Germinal center (tissue), 1 donor: ENCODE results near the gene LNX1.

Experiments
- DNase-seq: peaks from one replicate; pipeline ENCODE4 v3.0.0; 2012; ENCODE audit warnings: mixed read lengths, low spot score

The LNX1 gene

DNA sequence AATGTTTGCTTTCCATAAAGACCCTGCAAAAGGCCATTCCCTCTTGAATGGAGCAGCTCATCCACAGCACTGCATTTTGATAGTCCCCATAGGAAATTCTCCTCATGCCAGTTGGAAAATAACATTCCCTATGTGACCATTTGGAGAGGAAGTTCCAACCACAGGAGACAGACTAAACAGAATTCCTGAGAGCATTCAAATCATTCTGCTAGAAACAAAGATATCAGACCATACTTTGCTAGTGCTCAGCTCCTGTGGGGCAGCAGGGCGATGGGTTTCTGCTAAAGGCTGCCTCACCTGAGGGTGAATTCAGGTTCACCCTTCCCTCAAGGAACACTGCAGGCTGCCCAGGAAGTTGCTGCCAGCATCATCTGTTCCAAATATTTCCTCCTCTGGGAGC, 58.8 kb downstream of the LNX1 start:
- DNase-seq = no peak

DNA sequence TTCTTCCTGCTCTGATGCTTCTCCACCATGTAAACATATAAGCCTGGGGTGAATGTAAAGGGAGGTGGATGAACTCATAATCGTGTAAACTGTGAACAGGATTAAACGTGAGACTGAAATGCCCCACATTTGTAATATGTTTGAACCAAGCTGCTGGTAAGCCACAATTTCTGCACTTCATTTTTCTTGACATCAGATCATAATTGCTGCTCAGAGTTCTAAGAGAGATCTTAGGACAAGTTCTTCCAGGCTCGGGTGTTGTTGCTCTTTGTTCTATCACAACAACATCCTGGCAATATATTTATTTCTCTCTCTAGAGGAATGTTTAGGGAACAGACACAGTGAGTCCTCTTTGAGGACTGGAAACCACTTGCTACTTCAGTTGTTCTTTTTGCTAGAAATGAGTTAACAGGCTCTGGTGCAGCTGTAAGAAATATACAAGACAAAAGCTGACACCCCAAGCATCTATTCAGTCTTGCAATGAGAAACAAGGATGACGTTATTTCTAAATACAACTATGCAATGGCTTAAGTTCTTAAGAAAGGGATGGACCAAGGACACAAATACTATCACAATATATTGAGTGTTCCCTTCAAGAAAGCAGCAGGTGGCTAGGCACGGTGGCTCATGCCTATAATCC, 59.6 kb downstream of the LNX1 start:
- no peak for DNase-seq

DNA sequence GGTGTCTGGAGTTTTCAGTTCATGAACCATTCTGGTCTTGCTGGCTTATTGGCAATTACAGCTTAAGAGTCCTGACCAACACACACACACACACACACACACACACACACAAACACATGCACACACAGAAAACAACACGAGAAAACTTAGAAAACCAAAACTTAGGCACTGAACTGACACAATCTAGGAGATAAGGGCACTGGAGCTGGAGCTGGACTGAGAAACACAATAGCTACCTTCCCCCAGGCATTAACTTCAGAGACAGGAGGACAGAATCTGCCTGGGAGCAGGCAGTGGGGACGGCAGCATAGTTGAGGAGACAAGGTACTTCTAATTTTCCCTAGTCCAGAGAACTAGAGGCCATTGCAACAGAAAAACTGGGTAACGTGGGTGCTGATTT, 62.3 kb downstream of the LNX1 start:
- no peak for DNase-seq

- DNase-seq = no peak
Observed at GRCh38 chr4:53527930-53528329, 63.4 kb downstream of the LNX1 start.

DNA sequence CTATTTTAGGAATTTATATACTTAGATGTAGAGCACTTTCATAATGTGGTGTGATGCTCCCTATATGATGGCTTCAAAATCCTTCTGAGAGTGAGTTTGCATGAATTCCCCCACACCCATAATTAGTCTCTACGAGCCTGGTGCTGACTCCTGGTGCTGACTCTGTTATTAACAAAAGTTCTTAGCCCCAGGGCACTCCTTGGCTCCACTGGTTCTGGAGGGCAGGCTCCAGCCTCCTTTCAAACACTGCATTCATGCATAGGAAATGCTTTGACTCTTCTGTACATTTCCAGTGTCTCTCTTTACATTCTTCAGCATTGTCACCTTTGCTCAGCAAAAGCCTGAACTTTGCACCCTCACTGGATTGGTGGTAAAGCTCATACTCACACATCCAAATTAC, 64.0 kb downstream of the LNX1 start:
- no peak for DNase-seq

- DNase-seq = no peak
Observed at GRCh38 chr4:53522334-53522733, 69.0 kb downstream of the LNX1 start.

DNA sequence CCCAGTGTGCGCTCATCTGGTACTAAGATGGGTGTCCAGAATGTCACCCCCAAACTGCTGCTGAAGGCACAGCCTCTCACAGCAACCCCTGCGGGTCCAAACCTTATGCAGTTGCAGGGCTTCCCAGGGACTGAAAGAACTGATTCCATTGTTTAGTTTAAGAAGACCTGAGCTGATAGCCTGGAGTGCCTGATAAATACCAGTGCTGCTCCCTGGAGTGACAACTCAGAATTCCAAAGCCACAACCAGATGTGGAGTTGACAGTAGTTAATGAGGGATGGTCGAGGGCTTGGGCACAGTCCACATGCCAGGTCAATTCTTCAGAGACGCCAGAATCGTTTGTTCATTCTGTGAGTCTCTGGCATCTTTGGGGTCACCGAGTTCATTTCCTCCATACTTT, 71.2 kb downstream of the LNX1 start:
- no peak for DNase-seq

DNA sequence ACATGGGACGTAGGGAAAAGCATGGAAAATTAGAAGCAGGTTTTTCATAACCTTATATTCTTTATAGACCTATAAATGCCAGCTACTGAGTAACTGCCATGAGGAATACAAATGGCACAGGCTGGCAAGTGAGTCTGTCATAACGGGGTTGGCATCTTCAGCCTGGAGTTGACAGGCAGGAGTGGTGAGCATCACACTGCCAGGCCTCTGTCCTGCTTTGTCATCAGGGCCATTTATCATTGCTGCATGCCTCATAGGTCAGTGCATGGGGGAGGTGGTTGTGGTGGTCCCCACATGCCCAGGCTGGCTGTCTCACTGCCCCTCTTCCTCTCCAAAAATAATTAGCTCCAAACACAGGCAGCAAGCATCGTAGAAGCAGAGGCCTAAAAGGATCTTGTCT, 72.5 kb downstream of the LNX1 start:
- no peak for DNase-seq

DNA sequence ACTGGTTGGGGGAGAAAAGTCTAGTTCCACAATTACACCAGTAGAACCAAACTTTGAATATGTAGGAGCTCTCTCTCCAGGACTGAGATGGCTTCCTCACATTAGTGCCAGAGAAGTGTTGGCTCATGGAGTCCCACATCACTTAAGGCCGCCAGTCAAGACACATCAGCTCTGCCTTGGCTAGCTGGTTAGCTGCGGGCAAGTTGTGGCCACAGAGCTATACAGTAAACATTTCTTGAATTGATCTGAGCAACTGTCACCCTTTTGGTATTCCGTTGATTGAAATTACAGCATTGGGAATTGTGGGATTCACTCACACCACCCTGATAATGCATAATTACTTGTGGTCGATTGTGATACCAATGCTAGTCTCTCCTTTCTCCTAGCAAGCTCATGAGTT, 76.2 kb downstream of the LNX1 start:
- no peak for DNase-seq

DNA sequence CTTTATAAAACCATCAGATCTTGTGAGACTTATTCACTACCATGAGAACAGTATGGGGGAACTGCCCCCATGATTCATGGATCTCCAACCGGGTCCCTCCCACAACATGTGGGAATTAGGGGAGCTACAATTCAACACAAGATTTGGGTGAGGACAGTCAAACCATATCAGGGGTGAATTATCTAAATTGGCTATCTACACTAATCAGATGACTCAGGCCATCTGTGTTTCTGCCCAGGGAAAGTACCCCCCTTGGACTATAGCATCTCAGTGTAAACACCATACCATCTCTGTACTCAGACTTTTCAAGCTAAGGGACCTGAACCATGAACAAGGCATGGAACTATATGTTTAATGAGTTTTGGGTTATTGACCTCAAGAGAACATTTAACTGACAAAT, 76.8 kb downstream of the LNX1 start:
- no peak for DNase-seq

- no peak for DNase-seq
Observed at GRCh38 chr4:53512608-53513007, 78.7 kb downstream of the LNX1 start.

- no peak for DNase-seq
Observed at GRCh38 chr4:53511014-53511413, 80.3 kb downstream of the LNX1 start.

DNA sequence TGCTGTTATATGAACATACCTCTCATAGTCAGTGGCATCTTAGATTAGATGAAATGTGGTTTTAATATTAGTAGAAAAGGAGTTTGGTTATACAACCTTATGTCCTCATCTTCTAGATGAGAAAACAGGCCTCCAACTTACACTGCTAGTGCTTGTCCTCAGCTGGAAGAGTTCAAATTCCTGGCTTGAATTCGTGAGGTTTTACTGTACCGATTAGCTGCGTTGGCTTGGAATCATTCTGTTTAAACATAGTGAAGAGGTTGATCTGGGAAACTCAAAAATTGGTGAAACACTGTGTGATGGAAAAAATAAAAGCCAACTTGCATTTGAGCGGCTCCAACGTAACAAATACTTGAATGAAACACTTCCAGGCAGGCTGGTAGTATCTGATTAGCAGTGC, 81.0 kb downstream of the LNX1 start:
- DNase-seq = no peak

DNA sequence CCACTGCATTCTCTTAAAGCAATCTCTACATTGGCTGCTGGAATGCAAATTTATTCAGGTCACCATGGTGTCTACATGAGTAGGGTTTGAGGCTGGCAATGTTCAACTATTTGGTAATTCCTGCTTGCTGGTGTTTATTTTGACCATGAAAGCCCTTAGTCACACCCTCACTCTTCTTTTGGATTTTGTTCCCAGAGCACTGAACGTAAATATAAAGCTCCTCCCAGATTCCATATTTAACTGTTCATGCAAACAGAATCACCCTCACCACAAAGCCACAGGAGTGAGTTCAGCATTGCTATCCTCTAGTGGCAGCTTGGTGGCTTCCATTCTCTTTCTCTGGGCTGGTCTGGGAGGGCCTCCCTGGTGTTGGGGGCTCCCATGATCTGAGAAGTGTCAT, 82.8 kb downstream of the LNX1 start:
- no peak for DNase-seq

DNA sequence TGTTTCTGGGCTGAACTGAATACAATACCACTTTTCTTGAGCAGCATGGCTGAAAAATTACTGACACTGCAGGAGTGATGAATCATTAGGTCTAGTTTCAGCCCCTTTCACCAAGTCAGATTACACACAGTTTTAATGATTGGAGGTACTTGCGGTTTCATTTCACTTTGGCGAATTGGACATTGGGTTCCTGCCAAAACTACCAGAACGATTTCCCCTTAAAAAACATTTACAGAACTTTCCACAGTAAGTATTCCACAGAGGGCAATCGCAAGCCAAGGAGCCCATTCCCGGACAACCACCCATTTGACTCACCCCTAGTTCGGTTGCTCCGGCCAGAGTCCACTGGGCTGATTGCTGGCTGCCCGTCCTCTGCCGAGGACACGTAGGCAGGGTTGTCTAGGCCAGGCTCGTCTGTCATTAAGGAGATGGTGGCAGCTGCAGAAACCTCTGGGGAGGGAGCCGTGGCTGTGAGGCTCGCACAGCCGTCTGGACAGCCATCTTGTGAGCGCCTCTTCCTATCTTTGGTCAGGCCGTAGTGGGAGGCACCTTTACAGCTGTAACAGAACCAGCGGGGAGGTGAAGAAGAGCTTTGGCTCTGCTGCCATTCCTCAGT, 83.5 kb downstream of the LNX1 start:
- DNase-seq = no peak

DNA sequence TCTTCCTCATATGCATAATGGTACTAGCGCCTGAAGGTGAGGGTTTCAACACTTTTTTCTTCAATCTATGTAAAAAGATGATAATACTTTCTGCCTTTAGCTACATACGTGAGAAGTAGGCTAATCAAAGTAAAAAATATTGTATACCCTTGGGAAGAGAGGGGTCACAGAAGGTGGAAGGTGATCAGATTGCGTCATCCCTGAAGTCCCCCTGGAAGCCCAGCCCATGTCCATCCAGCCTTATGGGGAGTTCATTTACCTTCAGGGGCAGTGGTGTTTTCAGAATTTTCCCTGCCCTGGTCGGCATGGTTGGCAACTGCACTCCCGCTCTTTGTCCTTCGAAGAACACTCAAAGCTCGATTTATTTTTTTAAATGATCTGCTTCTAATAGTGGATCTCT, 84.2 kb downstream of the LNX1 start:
- DNase-seq = no peak

- no peak for DNase-seq
Observed at GRCh38 chr4:53505947-53506346, 85.3 kb downstream of the LNX1 start.

DNA sequence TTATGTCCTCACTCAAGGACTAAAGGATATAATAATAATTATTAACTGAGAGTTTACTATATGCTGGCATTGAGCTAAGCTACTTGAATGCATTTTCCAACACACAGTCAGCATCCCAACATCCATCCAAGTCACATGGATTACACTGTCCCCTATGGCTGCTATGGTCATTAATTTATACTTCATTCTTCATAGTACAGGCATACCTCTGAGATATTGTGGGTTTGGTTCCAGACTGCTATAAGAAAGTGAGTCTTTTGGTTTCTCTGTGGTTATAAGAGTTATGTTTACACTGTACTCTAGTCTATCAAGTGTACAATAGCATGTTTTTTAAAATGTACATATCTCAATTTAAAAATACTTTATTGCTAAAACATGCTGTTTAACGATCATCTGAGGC, 89.2 kb downstream of the LNX1 start:
- DNase-seq = no peak

DNA sequence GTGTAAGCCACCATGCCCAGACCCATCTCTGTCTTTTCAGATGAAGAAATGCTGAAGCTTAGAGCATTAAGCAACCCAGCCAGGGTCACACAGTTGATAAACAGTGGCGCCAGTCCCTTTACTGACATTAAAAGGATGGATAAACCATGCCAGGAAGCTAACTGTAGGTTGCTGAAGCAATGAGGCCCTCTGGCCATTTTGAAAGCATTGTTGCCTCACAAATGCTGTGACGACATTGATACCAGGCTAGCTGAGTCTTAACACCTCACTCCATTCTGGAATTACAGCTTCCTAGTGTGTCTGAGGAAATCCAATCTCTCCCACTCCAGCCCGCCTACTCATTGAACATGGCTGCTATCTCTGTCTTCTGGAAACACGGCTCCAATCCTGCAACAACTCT, 89.7 kb downstream of the LNX1 start:
- DNase-seq = no peak

DNA sequence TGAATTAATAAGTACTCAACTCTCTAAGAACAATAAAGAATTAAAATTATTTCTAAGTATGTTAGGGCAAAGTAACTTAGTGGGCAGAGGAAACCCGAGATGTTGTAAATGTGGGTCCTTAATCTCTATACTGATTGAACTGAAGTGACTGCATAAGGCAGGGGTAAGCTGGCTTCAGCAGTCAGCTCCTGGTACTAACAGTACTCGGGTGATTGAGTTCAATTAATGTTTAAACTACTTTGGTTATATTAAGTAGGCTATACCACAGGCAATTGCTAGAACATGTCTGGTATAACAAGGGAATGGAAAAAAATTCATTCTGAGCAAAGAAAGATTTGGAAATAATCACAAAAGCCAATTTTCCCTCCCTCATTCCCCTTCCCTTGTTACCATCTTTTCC, 90.7 kb downstream of the LNX1 start:
- DNase-seq = no peak

- no peak for DNase-seq
Observed at GRCh38 chr4:53499791-53500190, 91.5 kb downstream of the LNX1 start.

DNA sequence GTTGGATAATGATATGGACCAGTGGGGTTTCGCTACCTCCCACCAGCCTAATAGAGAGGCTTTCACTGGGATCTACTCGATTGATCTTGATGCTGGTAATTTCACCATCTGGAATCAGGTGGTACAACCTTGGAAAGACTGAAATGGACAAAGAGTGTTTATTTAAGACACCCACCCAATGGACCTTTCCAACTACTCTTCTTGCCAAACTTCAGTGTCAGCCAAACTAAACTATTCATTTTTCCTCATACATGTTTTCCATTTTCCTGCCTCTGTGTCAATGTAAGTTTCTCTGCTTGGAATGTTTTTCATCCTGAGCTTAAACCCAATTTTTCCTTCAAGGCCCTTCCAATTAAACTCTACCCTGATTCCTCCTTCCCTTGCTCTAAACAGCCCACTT, 92.6 kb downstream of the LNX1 start:
- DNase-seq = no peak

GRCh38 chr4:53497487-53498244, 93.6 kb downstream of the LNX1 start:
- DNase-seq = no peak

DNA sequence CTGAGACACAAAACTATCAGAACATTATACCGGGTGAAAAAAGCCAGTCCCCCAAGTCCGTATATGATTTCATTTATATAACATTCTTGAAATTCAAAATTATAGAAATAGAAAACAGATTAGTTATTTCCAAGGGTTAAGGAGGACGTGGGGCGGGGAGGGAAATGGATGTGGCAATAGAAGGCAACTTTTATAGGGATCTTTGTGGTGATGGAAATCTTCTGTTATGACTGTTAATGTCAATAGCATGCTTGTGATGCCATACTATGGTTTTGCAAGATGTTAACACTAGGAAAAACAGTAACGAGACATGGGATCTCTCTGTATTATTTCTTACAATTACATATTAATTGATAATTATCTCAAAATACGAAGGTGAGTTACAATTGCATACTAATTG, 96.4 kb downstream of the LNX1 start:
- DNase-seq = no peak
